PC-3 (cell line): ENCODE results near the gene NINL. TPM values are rescaled to one million over a fixed set of nuclear protein-coding genes. Genes with fewer than 3 reads are reported as not detected.

Experiments used
- ATAC-seq: fragments of 200-7000 bp; cut with Tn5 transposase; 2 replicates; pipeline ENCODE4 v1.9.1; 2020; ENCODE audit warnings: mild to moderate bottlenecking, moderate library complexity
- BruUV-seq: library from RNA; stranded (reverse); fragments of 400-500 nt; replicated peaks from 2 replicates; lab custom pipeline; 2021; lab: Mats Ljungman, UMichigan
- CTCF ChIA-PET: fragments of 300-600 bp; sonication (Branson Sonifier 250); formaldehyde crosslinking; loops from one replicate; lab custom pipeline; 2022; ENCODE audit warnings: antibody characterized with exemption; lab: Charles Lee
- POLR2A ChIA-PET: fragments of 300-600 bp; sonication (Branson Sonifier 250); formaldehyde crosslinking; loops from one replicate; lab custom pipeline; 2022; ENCODE audit warnings: antibody characterized with exemption; ENCODE audit not compliant: unreplicated experiment; lab: Charles Lee
- DNase-seq: peaks from one replicate; pipeline ENCODE4 v3.0.0-alpha.2; 2015
- H2AFZ ChIP-seq: fragments of 300-600 bp; sonication (generic); 2 replicates; pipeline ENCODE4 v1.6.0; 2016; ENCODE audit warnings: antibody characterized with exemption, low read length
- H3F3A ChIP-seq: fragments of 300-600 bp; sonication (generic); one replicate; pipeline ENCODE4 v1.6.0; 2017; ENCODE audit warnings: antibody characterized with exemption, low read length, control low read depth, mild to moderate bottlenecking; ENCODE audit not compliant: unreplicated experiment
- H3K27ac ChIP-seq: fragments of 300-600 bp; sonication (generic); 2 replicates; pipeline ENCODE4 v1.5.1; 2016; ENCODE audit warnings: mild to moderate bottlenecking, low read length
- H3K27me3 ChIP-seq: fragments of 300-600 bp; sonication (generic); 2 replicates; pipeline ENCODE4 v1.6.1; 2016; ENCODE audit warnings: low read length, mixed read lengths
- H3K36me3 ChIP-seq: fragments of 300-600 bp; sonication (generic); 2 replicates; pipeline ENCODE4 v1.6.1; 2016; ENCODE audit warnings: low read depth, mixed run types, low read length, mixed read lengths
- H3K4me1 ChIP-seq: fragments of 300-600 bp; sonication (generic); 2 replicates; pipeline ENCODE4 v1.5.1; 2016; ENCODE audit warnings: low read length; ENCODE audit not compliant: insufficient read depth
- H3K4me2 ChIP-seq: fragments of 300-600 bp; sonication (generic); 2 replicates; pipeline ENCODE4 v1.6.0; 2016; ENCODE audit warnings: low read length
- H3K4me3 ChIP-seq: fragments of 300-600 bp; sonication (generic); 2 replicates; pipeline ENCODE4 v1.5.1; 2016; ENCODE audit warnings: mild to moderate bottlenecking, low read length, mixed read lengths
- H3K79me2 ChIP-seq: fragments of 300-600 bp; sonication (generic); 2 replicates; pipeline ENCODE4 v1.6.1; 2017; ENCODE audit warnings: low read length, mixed read lengths
- H3K9ac ChIP-seq: fragments of 300-600 bp; sonication (generic); 2 replicates; pipeline ENCODE4 v1.6.0; 2016; ENCODE audit warnings: mild to moderate bottlenecking, low read length
- H3K9me2 ChIP-seq: fragments of 300-600 bp; sonication (generic); replicated peaks from 2 replicates; pipeline ENCODE4 v1.6.1; 2016; ENCODE audit warnings: mixed run types, low read length, mixed read lengths
- H3K9me3 ChIP-seq: fragments of 300-600 bp; sonication (generic); 2 replicates; pipeline ENCODE4 v1.6.1; 2016; ENCODE audit warnings: low read length, mixed read lengths
- H4K20me1 ChIP-seq: fragments of 300-600 bp; sonication (generic); 2 replicates; pipeline ENCODE4 v1.6.1; 2016; ENCODE audit warnings: low read length, mixed read lengths
- CTCF ChIP-seq: fragments of 300-600 bp; sonication (generic); conservative IDR thresholded peaks from 2 replicates; pipeline ENCODE4 v1.5.1; 2017; ENCODE audit warnings: antibody characterized with exemption, low read depth, mild to moderate bottlenecking, low read length
- EZH2 ChIP-seq: fragments of 300-600 bp; sonication (generic); IDR thresholded peaks from one replicate; pipeline ENCODE4 v1.6.1; 2017; ENCODE audit warnings: antibody characterized with exemption, mild to moderate bottlenecking, low read length; ENCODE audit not compliant: unreplicated experiment
- EZH2phosphoT487 ChIP-seq: fragments of 300-600 bp; sonication (generic); IDR thresholded peaks from 2 replicates; pipeline ENCODE4 v1.6.1; 2018; ENCODE audit warnings: mild to moderate bottlenecking, antibody characterized with exemption, low read length, borderline replicate concordance
- intact Hi-C: fragments of 100-400 bp; cut with micrococcal nuclease; formaldehyde crosslinking; loops from 2 replicates; pipeline ENCODE4 v1.9.0; 2023
- total RNA-seq: library from RNA; depleted of rRNA; stranded (reverse); fragments of >200 nt; gene quantifications from 2 replicates; pipeline ENCODE4 v1.2.3, GENCODE V29; 2014

The NINL gene
- total RNA-seq, 1 experiment from 2014 or later, result 6.5 TPM

GRCh38 chr20:25453035-25453810 lies 132.1 kb downstream of the NINL start:
- Histone ChIP-seq H3K36me3 (peaks cover 3% of the 10 kb centered on the region; the same call in 1 of the 2 replicates), H3K9me2 (no peaks in the 10 kb centered on the region), H3F3A (no peaks in the 10 kb centered on the region), H2AFZ (no peak overlapping the region), H3K27me3 (no peaks in the 10 kb centered on the region), H3K9ac (no peak overlapping the region), H3K9me3 (no peaks in the 10 kb centered on the region), H3K79me2 (no peaks in the 10 kb centered on the region), H3K4me1 (peaks cover 8% of the 10 kb centered on the region), H3K27ac (no peak overlapping the region), H3K4me3 (no peak overlapping the region), H4K20me1 (no peaks in the 10 kb centered on the region), H3K4me2 (peak overlapping the region; percentile 24)
- DNase-seq (peak; percentile 97), ATAC-seq (peak; percentile 90)
- ChIA-PET POLR2A (interaction anchor here (0.5 kb wide), 1 partner anchor 24 kb away, joined by 9 read pairs; no protein-coding TSS in a partner anchor), CTCF (no interaction called here)
- intact Hi-C loops, result no loop called here
- BruUV-seq, result TSS peak; percentile 35
- TF ChIP-seq EZH2, result no peak
- no peak for TF ChIP-seq CTCF
- TF ChIP-seq EZH2phosphoT487, result no peak

GRCh38 chr20:25452333-25452732 lies 133.0 kb downstream of the NINL start:
- ChIA-PET POLR2A (no interaction called here), CTCF (no interaction called here)
- no peak for ATAC-seq

More at GRCh38 chr20:25452333-25452732, 133.0 kb downstream of the NINL start:
- intact Hi-C loops, result no loop called here
- Histone ChIP-seq H2AFZ (no peak overlapping the region), H3K79me2 (no peaks in the 10 kb centered on the region), H3K36me3 (peaks cover 12% of the 10 kb centered on the region; the same call in 1 of the 2 replicates), H3K9me3 (no peaks in the 10 kb centered on the region), H3K27me3 (no peaks in the 10 kb centered on the region), H3F3A (no peaks in the 10 kb centered on the region), H4K20me1 (no peaks in the 10 kb centered on the region), H3K4me3 (no peak overlapping the region), H3K4me1 (peaks cover 8% of the 10 kb centered on the region), H3K9ac (no peak overlapping the region), H3K4me2 (no peak overlapping the region), H3K9me2 (no peaks in the 10 kb centered on the region), H3K27ac (no peak overlapping the region)
- DNase-seq, result no peak
- TF ChIP-seq EZH2phosphoT487 (no peak), EZH2 (no peak), CTCF (no peak)
- BruUV-seq, result no TSS peak
